Stimulated activated CD8-positive, alpha-beta memory T cell treated with anti-CD3 and anti-CD28 coated beads, Interleukin-12 subunit alpha, Interleukin-12 subunit beta, amount 100 ng/mL, for 4 hours (primary cell): ENCODE measurements around the gene OCLN.
A peak's percentile ranks its signal among the peaks of the same experiment; 100 is the strongest.
"Not testable (repeated sequence)": the region's sequence is repeated elsewhere in the genome, so short reads cannot be mapped to it uniquely, and the experiment has no call there.

Source experiments
- DNase-seq: peaks from one replicate; pipeline ENCODE4 v3.0.0-alpha.2; 2020; ENCODE audit warnings: low read depth

The OCLN gene

GRCh38 chr5:69528609-69529008, 36.0 kb downstream of the OCLN start:
- DNase-seq = no peak

GRCh38 chr5:69530561-69531405, 38.2 kb downstream of the OCLN start:
- DNase-seq = no peak

- no peak for DNase-seq
Measured at GRCh38 chr5:69531406-69531801, 38.8 kb downstream of the OCLN start.

- DNase-seq = not testable (repeated sequence)
Measured at GRCh38 chr5:69537911-69538310, 45.3 kb downstream of the OCLN start.

- not testable (repeated sequence) for DNase-seq
Measured at GRCh38 chr5:69538735-69539134, 46.1 kb downstream of the OCLN start.

GRCh38 chr5:69541347-69541746, 48.8 kb downstream of the OCLN start:
- DNase-seq = not testable (repeated sequence)

- not testable (repeated sequence) for DNase-seq
Measured at GRCh38 chr5:69542838-69543618, 50.4 kb downstream of the OCLN start.

GRCh38 chr5:69544602-69545001, 52.0 kb downstream of the OCLN start:
- DNase-seq = not testable (repeated sequence)

- peak; percentile 59 for DNase-seq
Measured at GRCh38 chr5:69559908-69560330, 67.3 kb downstream of the OCLN start, which contains the start of gene GTF2H2C. TSS of gene GTF2H2C (plus strand) at chr5:69560191. CDS start at chr5:69565133, 4,942 bp downstream.

- not testable (repeated sequence) for DNase-seq
Measured at GRCh38 chr5:69560587-69561431, 68.2 kb downstream of the OCLN start.

GRCh38 chr5:69566172-69566571, 73.6 kb downstream of the OCLN start:
- DNase-seq = not testable (repeated sequence)

- not testable (repeated sequence) for DNase-seq
Measured at GRCh38 chr5:69568072-69568471, 75.5 kb downstream of the OCLN start.

- not testable (repeated sequence) for DNase-seq
Measured at GRCh38 chr5:69583356-69583755, 90.8 kb downstream of the OCLN start.

GRCh38 chr5:69596114-69596840, 103.7 kb downstream of the OCLN start:
- DNase-seq = not testable (repeated sequence)

GRCh38 chr5:69601947-69602346, 109.4 kb downstream of the OCLN start:
- not testable (repeated sequence) for DNase-seq

GRCh38 chr5:69606839-69607238, 114.2 kb downstream of the OCLN start:
- DNase-seq = not testable (repeated sequence)
